Measurements from ENCODE around the gene RAD52. TPM values are rescaled to one million over a fixed set of nuclear protein-coding genes. Genes with fewer than 3 reads are reported as not detected.

Gene RAD52
- total RNA-seq, 1 experiment from 2014 or later: 24.7 TPM

DNA sequence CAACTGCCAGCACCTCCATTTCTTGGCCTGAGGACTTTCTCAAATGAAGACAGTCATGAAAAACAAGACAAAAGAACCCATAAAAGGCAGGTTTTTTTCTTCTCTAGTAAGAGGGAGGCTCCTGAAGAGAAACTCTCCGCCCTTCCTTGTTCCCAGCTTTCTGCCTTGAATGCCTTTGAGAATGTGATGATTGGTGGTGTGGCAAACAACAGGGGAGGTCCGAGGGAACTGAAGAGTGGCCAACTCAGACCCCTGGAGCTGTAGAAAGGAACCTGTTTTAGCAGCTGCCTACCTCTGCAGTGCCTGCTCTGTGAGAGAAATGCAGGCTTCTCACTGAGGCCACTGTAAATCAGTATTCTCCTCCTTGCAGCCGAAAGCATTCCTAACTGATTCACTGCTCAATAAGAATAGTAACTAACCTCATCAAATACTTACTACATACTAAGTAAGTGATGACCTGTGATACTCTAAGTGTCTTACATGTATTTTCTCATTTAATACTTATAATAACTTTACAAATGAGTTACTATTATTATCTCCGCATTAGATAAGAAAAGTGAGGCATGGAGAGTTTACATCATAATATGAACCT is 24.9 kb upstream of the RAD52 start:
- TF ChIP-seq EZH2 (IDR thresholded peaks at IDR 0.05; ENCODE audit: borderline replicate concordance, low read depth, low read length, poor library complexity, severe bottlenecking): no peak
- no peak for TF ChIP-seq CTCF (conservative IDR thresholded peaks at IDR 0.05; ENCODE audit: low read depth, low read length)
- ChIA-PET POLR2A (ENCODE audit: low non-redundant PET) (interaction anchor here (0.6 kb wide), 1 partner anchor 12 kb away, joined by 3 read pairs; no protein-coding TSS in a partner anchor), CTCF (no interaction called here)
- no peak for DNase-seq (ENCODE audit: low spot score)
- Histone ChIP-seq H3K9me3 (ENCODE audit: low read depth, low read length, poor library complexity, severe bottlenecking) (no peaks in the 10 kb centered on the region), H3K36me3 (ENCODE audit: insufficient read depth, low read length, poor library complexity, severe bottlenecking) (no peaks in the 10 kb centered on the region), H3K4me1 (ENCODE audit: insufficient read depth, low read length, poor library complexity, severe bottlenecking) (no peaks in the 10 kb centered on the region), H3K4me3 (ENCODE audit: low read depth, low read length, poor library complexity, severe bottlenecking) (no peak overlapping the region), H3K27ac (ENCODE audit: low read depth, low read length, poor library complexity, severe bottlenecking) (no peak overlapping the region), H3K27me3 (replicated peaks; ENCODE audit: insufficient read depth, low read depth, low read length, poor library complexity) (no peaks in the 10 kb centered on the region)
- intact Hi-C loops (cut with micrococcal nuclease; ENCODE audit: unreplicated experiment): no loop called here
- no TSS peak for BruUV-seq (replicated peaks)

DNA sequence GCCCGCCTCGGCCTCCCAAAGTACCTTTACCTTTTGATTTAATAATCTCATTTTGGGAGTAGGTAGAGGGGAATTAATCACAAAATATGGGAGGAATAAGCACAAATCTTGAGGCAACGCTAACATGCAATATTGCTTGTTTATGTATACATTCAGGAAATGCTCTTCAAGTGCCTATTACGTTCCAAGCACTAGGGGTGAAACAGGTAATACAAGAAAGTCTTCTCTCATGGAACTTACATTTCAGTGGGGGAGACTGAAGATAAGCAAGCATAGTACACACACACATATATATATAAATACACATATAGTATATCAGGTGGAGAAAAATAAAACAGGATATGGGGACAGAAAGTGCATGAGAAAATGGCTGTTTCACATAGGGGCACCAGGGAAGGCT is 22.5 kb upstream of the RAD52 start:
- no peaks in the 10 kb centered on the region for H3K27me3 ChIP-seq (replicated peaks; ENCODE audit: insufficient read depth, low read depth, low read length, poor library complexity)

DNA sequence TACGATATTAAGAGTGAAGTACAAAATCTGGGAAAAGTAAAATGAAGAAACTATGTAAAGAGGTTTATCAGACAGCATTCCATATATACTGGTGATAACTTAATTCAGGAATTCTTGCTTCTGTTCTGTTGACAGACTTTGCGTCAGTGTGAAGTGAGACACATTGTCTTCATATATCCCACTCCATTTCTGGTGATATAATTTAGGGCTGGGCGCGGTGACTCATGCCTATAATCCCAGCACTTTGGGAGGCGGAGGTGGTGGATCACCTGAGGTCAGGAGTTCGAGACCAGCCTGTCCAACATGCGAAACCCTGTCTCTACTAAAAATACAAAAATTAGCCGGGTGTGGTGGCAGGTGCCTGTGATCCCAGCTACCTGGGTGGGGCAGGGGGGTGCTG is 20.3 kb upstream of the RAD52 start:
- Histone ChIP-seq H3K4me3 (ENCODE audit: low read depth, low read length, poor library complexity, severe bottlenecking) (no peak overlapping the region), H3K27me3 (replicated peaks; ENCODE audit: insufficient read depth, low read depth, low read length, poor library complexity) (no peaks in the 10 kb centered on the region), H3K9me3 (ENCODE audit: low read depth, low read length, poor library complexity, severe bottlenecking) (no peaks in the 10 kb centered on the region), H3K4me1 (ENCODE audit: insufficient read depth, low read length, poor library complexity, severe bottlenecking) (peaks cover 10% of the 10 kb centered on the region), H3K36me3 (ENCODE audit: insufficient read depth, low read length, poor library complexity, severe bottlenecking) (no peaks in the 10 kb centered on the region), H3K27ac (ENCODE audit: low read depth, low read length, poor library complexity, severe bottlenecking) (no peak overlapping the region)
- intact Hi-C loops (cut with micrococcal nuclease; ENCODE audit: unreplicated experiment): no loop called here
- no TSS peak for BruUV-seq (replicated peaks)
- no peak for TF ChIP-seq EZH2 (IDR thresholded peaks at IDR 0.05; ENCODE audit: borderline replicate concordance, low read depth, low read length, poor library complexity, severe bottlenecking)
- no peak for TF ChIP-seq CTCF (conservative IDR thresholded peaks at IDR 0.05; ENCODE audit: low read depth, low read length)
- no peak for DNase-seq (ENCODE audit: low spot score)
- POLR2A ChIA-PET (ENCODE audit: low non-redundant PET): no interaction called here
- CTCF ChIA-PET: interaction anchor here (0.8 kb wide), 1 partner anchor 394 kb away, joined by 4 read pairs; no protein-coding TSS in a partner anchor

More for the DNA sequence above, 22.5 kb upstream of the RAD52 start:
- Histone ChIP-seq H3K36me3 (ENCODE audit: insufficient read depth, low read length, poor library complexity, severe bottlenecking) (no peaks in the 10 kb centered on the region), H3K4me1 (ENCODE audit: insufficient read depth, low read length, poor library complexity, severe bottlenecking) (peaks cover 2% of the 10 kb centered on the region), H3K27ac (ENCODE audit: low read depth, low read length, poor library complexity, severe bottlenecking) (no peak overlapping the region), H3K9me3 (ENCODE audit: low read depth, low read length, poor library complexity, severe bottlenecking) (no peaks in the 10 kb centered on the region), H3K4me3 (ENCODE audit: low read depth, low read length, poor library complexity, severe bottlenecking) (no peak overlapping the region)
- CTCF ChIA-PET: no interaction called here
- intact Hi-C loops (cut with micrococcal nuclease; ENCODE audit: unreplicated experiment): no loop called here
- POLR2A ChIA-PET (ENCODE audit: low non-redundant PET): no interaction called here
- no peak for TF ChIP-seq CTCF (conservative IDR thresholded peaks at IDR 0.05; ENCODE audit: low read depth, low read length)
- no TSS peak for BruUV-seq (replicated peaks)
- DNase-seq (ENCODE audit: low spot score): no peak

Data from A673 (cell line).